ENCODE results near the gene GOLGA7B.

- TF ChIP-seq CTCF (IDR thresholded peaks at IDR 0.05; ENCODE audit: insufficient read depth, low read length) (no peak), REST (IDR thresholded peaks at IDR 0.05; ENCODE audit: insufficient replicate concordance, low read depth) (no peak), POLR2AphosphoS5 (IDR thresholded peaks at IDR 0.05; ENCODE audit: low read depth) (no peak), GABPA (IDR thresholded peaks at IDR 0.05; ENCODE audit: low read depth) (no peak)
Measured at GRCh38 chr10:97812696-97813095, 36.9 kb upstream of the GOLGA7B start.

Data from HL-60 (cell line).